ENCODE measurements around the gene KRTAP1-5. TPM values are rescaled to one million over a fixed set of nuclear protein-coding genes. Genes with fewer than 3 reads are reported as not detected.

KRTAP1-5 gene
- total and polyA plus RNA-seq, 2 donors (not counting 3 experiments of a cell fraction or from before 2014, with no cell fraction given): not detected

DNA sequence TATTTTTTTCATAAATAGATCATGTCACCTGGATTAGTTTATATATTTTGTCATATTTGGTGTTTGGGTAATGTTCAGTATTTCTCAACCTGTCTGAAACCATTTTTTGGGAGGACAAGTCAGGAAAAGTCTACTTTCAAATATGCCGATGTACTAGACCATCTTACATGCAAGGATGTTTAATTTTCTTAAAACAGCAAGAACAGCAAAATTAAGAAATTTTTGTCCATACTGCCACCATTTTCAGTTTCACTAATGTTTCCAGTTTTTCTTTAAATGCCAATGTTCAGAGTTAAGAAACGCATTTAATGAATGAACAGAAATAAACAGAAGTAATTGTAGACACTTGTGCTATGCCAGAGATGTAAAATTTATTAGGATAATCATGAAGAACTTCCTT is 33.9 kb downstream of the KRTAP1-5 start:
- intact Hi-C loops (cut with micrococcal nuclease) (no loop called here), dilution Hi-C loops (cut with MboI; ENCODE audit: extremely low pct_ligation_motif_present, low sequenced_read_pairs) (no loop called here)
- no peak overlapping the region for H3K4me2 ChIP-seq (ENCODE audit: insufficient read depth, low read length)
- TF ChIP-seq POLR2A (IDR thresholded peaks at IDR 0.05; ENCODE audit: low read depth, low read length) (no peak), MYC (IDR thresholded peaks at IDR 0.05; ENCODE audit: low read depth, low read length) (no peak), FOS (IDR thresholded peaks at IDR 0.05; ENCODE audit: borderline replicate concordance, insufficient read depth, low read length) (no peak), JUN (IDR thresholded peaks at IDR 0.05; ENCODE audit: borderline replicate concordance, insufficient read depth, insufficient read length, low read depth) (no peak), EZH2 (IDR thresholded peaks at IDR 0.05; ENCODE audit: borderline replicate concordance, low read depth, low read length, severe bottlenecking) (no peak), POLR2AphosphoS5 (IDR thresholded peaks at IDR 0.05; ENCODE audit: insufficient read depth, low read depth, low read length) (no peak), GATA2 (IDR thresholded peaks at IDR 0.05; ENCODE audit: insufficient read depth, insufficient read length, low read depth, low read length) (no peak)
- TF ChIP-seq, protein P1, sequence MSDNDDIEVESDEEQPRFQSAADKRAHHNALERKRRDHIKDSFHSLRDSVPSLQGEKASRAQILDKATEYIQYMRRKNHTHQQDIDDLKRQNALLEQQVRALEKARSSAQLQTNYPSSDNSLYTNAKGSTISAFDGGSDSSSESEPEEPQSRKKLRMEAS (IDR thresholded peaks at IDR 0.05; ENCODE audit: insufficient read depth, insufficient read length): no peak
- TF ChIP-seq, protein P2, sequence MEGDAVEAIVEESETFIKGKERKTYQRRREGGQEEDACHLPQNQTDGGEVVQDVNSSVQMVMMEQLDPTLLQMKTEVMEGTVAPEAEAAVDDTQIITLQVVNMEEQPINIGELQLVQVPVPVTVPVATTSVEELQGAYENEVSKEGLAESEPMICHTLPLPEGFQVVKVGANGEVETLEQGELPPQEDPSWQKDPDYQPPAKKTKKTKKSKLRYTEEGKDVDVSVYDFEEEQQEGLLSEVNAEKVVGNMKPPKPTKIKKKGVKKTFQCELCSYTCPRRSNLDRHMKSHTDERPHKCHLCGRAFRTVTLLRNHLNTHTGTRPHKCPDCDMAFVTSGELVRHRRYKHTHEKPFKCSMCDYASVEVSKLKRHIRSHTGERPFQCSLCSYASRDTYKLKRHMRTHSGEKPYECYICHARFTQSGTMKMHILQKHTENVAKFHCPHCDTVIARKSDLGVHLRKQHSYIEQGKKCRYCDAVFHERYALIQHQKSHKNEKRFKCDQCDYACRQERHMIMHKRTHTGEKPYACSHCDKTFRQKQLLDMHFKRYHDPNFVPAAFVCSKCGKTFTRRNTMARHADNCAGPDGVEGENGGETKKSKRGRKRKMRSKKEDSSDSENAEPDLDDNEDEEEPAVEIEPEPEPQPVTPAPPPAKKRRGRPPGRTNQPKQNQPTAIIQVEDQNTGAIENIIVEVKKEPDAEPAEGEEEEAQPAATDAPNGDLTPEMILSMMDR (IDR thresholded peaks at IDR 0.05; ENCODE audit: extremely low read depth in 1 of 2, insufficient read depth in 1 of 2, low read depth in 1 of 2, low read length in 2 of 2): no peak
- FAIRE-seq: no peak
- no peak overlapping the region for H3K9ac ChIP-seq (replicated peaks; ENCODE audit: extremely low read depth, insufficient read depth, low read length)
- no TSS peak for BruUV-seq (replicated peaks)
- no peaks in the 10 kb centered on the region for H3K36me3 ChIP-seq (ENCODE audit: control insufficient read depth in 2 of 2, extremely low read depth in 1 of 2, insufficient read depth in 2 of 2, low read length in 2 of 2)
- H3K9me1 ChIP-seq (replicated peaks; ENCODE audit: control insufficient read depth, extremely low read depth, insufficient read depth, low read length): no peaks in the 10 kb centered on the region
- H3K27ac ChIP-seq (ENCODE audit: insufficient read depth, low read depth, low read length): no peak overlapping the region
- H3K4me1 ChIP-seq (ENCODE audit: control insufficient read depth, extremely low read depth, insufficient read depth, low read length): no peaks in the 10 kb centered on the region
- no peaks in the 10 kb centered on the region for H4K20me1 ChIP-seq (replicated peaks; ENCODE audit: control insufficient read depth, extremely low read depth, insufficient read depth, low read length)
- no peak overlapping the region for H3K4me3 ChIP-seq (replicated peaks in 1 of 3; ENCODE audit: insufficient read depth in 1 of 3, low read depth in 1 of 3, low read length in 3 of 3)
- CTCF ChIA-PET: interaction anchor here (1.4 kb wide), 1 partner anchor 30 kb away, joined by 3 read pairs; no protein-coding TSS in a partner anchor
- H2AFZ ChIP-seq (ENCODE audit: low read depth, low read length): no peak overlapping the region
- POLR2A ChIA-PET: no interaction called here
- no peak for DNase-seq (ENCODE audit: low read depth, low spot score)
- no peaks in the 10 kb centered on the region for H3K79me2 ChIP-seq (ENCODE audit: control insufficient read depth, insufficient read depth, low read length)
- no peaks in the 10 kb centered on the region for H3K9me3 ChIP-seq (replicated peaks; ENCODE audit: control insufficient read depth, insufficient read depth, low read length)
- H3K27me3 ChIP-seq (ENCODE audit: control insufficient read depth in 2 of 2, insufficient read depth in 2 of 2, low read length in 2 of 2): peaks cover 2 to 3% of the 10 kb centered on the region in 2 experiments

Measured in endothelial cell of umbilical vein (primary cell).